ENCODE data around the gene NFKBIZ.

DNA sequence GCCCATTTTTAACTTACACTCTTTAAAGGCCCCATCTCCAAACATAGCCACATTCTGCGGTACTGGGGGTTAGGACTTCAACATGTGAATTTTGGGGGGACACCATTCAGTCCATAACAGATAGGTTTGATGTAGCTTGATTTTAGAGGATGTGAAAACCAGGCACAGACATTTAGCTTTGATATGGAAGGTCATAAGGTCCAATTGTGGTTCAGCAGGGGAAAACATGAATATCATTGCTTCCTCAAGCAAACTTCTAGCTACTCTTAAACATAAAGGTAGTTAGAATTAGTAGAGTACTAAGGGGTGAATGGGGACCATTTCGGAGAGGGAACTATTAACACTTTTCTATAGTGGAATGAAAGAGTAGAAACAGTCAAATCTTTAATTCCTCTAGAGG lies 13.6 kb upstream of the NFKBIZ start:
- TF ChIP-seq CTCF (IDR thresholded peaks at IDR 0.05; ENCODE audit: low read depth, low read length, missing input control) (no peak), RAD21 (IDR thresholded peaks at IDR 0.05) (no peak), GABPA (IDR thresholded peaks at IDR 0.05 in 1 of 2, conservative IDR thresholded peaks at IDR 0.05 in 1 of 2) (no peak), MAX (IDR thresholded peaks at IDR 0.05) (no peak), FOXA1 (IDR thresholded peaks at IDR 0.05) (no peak), EGR1 (IDR thresholded peaks at IDR 0.05; ENCODE audit: low read depth in 2 of 2) (no peak), TAF1 (conservative IDR thresholded peaks at IDR 0.05) (no peak), YY1 (IDR thresholded peaks at IDR 0.05) (no peak)
- TF ChIP-seq, protein P1, sequence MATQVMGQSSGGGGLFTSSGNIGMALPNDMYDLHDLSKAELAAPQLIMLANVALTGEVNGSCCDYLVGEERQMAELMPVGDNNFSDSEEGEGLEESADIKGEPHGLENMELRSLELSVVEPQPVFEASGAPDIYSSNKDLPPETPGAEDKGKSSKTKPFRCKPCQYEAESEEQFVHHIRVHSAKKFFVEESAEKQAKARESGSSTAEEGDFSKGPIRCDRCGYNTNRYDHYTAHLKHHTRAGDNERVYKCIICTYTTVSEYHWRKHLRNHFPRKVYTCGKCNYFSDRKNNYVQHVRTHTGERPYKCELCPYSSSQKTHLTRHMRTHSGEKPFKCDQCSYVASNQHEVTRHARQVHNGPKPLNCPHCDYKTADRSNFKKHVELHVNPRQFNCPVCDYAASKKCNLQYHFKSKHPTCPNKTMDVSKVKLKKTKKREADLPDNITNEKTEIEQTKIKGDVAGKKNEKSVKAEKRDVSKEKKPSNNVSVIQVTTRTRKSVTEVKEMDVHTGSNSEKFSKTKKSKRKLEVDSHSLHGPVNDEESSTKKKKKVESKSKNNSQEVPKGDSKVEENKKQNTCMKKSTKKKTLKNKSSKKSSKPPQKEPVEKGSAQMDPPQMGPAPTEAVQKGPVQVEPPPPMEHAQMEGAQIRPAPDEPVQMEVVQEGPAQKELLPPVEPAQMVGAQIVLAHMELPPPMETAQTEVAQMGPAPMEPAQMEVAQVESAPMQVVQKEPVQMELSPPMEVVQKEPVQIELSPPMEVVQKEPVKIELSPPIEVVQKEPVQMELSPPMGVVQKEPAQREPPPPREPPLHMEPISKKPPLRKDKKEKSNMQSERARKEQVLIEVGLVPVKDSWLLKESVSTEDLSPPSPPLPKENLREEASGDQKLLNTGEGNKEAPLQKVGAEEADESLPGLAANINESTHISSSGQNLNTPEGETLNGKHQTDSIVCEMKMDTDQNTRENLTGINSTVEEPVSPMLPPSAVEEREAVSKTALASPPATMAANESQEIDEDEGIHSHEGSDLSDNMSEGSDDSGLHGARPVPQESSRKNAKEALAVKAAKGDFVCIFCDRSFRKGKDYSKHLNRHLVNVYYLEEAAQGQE (IDR thresholded peaks at IDR 0.05) = no peak
- TF ChIP-seq, protein P2, sequence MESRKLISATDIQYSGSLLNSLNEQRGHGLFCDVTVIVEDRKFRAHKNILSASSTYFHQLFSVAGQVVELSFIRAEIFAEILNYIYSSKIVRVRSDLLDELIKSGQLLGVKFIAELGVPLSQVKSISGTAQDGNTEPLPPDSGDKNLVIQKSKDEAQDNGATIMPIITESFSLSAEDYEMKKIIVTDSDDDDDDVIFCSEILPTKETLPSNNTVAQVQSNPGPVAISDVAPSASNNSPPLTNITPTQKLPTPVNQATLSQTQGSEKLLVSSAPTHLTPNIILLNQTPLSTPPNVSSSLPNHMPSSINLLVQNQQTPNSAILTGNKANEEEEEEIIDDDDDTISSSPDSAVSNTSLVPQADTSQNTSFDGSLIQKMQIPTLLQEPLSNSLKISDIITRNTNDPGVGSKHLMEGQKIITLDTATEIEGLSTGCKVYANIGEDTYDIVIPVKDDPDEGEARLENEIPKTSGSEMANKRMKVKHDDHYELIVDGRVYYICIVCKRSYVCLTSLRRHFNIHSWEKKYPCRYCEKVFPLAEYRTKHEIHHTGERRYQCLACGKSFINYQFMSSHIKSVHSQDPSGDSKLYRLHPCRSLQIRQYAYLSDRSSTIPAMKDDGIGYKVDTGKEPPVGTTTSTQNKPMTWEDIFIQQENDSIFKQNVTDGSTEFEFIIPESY (IDR thresholded peaks at IDR 0.05) = no peak

All from liver (tissue), 3 donors.